ENCODE data around the gene FSIP2. TPM values are rescaled to one million over a fixed set of nuclear protein-coding genes. Genes with fewer than 3 reads are reported as not detected.

Gene FSIP2
- total and polyA plus RNA-seq, 2 donors (not counting 3 experiments of a cell fraction or from before 2014, with no cell fraction given) = 0.04 to 0.24 TPM

DNA sequence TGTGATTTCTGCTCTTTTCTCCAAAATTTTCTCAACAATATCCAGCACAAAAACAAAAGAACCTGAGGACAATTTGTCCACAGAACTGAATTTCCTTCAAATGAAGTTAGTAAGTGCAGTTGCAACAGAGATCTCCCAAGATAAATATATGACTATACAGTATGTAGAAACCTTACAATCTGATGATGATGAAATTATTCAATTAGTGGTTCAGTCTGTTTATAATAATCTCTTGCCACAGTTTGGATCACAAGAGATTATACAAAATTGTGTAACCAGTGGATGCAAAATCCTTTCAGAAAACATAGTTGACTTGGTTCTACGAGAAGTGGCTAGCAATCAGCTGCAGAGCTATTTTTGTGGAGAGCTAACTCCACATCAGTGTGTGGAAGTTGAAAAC, 68.7 kb downstream of the FSIP2 start:
- FAIRE-seq (no peak), DNase-seq (ENCODE audit: low read depth, low spot score) (no peak)
- TF ChIP-seq MAX (IDR thresholded peaks at IDR 0.05; ENCODE audit: insufficient read depth, insufficient read length) (no peak), EZH2 (IDR thresholded peaks at IDR 0.05; ENCODE audit: borderline replicate concordance, low read depth, low read length, severe bottlenecking) (no peak), POLR2AphosphoS5 (IDR thresholded peaks at IDR 0.05; ENCODE audit: insufficient read depth, low read depth, low read length) (no peak), GATA2 (IDR thresholded peaks at IDR 0.05; ENCODE audit: insufficient read depth, insufficient read length, low read depth, low read length) (no peak), MYC (IDR thresholded peaks at IDR 0.05; ENCODE audit: low read depth, low read length) (no peak), FOS (IDR thresholded peaks at IDR 0.05; ENCODE audit: borderline replicate concordance, insufficient read depth, low read length) (no peak), POLR2A (IDR thresholded peaks at IDR 0.05; ENCODE audit: low read depth, low read length) (no peak), JUN (IDR thresholded peaks at IDR 0.05; ENCODE audit: borderline replicate concordance, insufficient read depth, insufficient read length, low read depth) (no peak)
- TF ChIP-seq, protein P1, sequence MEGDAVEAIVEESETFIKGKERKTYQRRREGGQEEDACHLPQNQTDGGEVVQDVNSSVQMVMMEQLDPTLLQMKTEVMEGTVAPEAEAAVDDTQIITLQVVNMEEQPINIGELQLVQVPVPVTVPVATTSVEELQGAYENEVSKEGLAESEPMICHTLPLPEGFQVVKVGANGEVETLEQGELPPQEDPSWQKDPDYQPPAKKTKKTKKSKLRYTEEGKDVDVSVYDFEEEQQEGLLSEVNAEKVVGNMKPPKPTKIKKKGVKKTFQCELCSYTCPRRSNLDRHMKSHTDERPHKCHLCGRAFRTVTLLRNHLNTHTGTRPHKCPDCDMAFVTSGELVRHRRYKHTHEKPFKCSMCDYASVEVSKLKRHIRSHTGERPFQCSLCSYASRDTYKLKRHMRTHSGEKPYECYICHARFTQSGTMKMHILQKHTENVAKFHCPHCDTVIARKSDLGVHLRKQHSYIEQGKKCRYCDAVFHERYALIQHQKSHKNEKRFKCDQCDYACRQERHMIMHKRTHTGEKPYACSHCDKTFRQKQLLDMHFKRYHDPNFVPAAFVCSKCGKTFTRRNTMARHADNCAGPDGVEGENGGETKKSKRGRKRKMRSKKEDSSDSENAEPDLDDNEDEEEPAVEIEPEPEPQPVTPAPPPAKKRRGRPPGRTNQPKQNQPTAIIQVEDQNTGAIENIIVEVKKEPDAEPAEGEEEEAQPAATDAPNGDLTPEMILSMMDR (IDR thresholded peaks at IDR 0.05; ENCODE audit: extremely low read depth in 1 of 2, insufficient read depth in 1 of 2, low read depth in 1 of 2, low read length in 2 of 2) = no peak
- H3K27me3 ChIP-seq (ENCODE audit: control insufficient read depth in 2 of 2, insufficient read depth in 2 of 2, low read length in 2 of 2) = no peaks in the 10 kb centered on the region
- no peak overlapping the region for H3K27ac ChIP-seq (ENCODE audit: insufficient read depth, low read depth, low read length)
- H3K4me2 ChIP-seq (ENCODE audit: insufficient read depth, low read length) = no peak overlapping the region
- dilution Hi-C loops (cut with MboI; ENCODE audit: extremely low pct_ligation_motif_present, low sequenced_read_pairs) = no loop called here
- H2AFZ ChIP-seq (ENCODE audit: low read depth, low read length) = no peak overlapping the region
- intact Hi-C loops (cut with micrococcal nuclease) = no loop called here
- CTCF ChIA-PET = no interaction called here
- H3K4me3 ChIP-seq (replicated peaks in 1 of 3; ENCODE audit: insufficient read depth in 1 of 3, low read depth in 1 of 3, low read length in 3 of 3) = no peak overlapping the region
- H3K9ac ChIP-seq (replicated peaks; ENCODE audit: extremely low read depth, insufficient read depth, low read length) = no peak overlapping the region
- POLR2A ChIA-PET = no interaction called here
- no peaks in the 10 kb centered on the region for H3K36me3 ChIP-seq (ENCODE audit: control insufficient read depth in 2 of 2, extremely low read depth in 1 of 2, insufficient read depth in 2 of 2, low read length in 2 of 2)
- no TSS peak for BruUV-seq (replicated peaks)
- H3K9me1 ChIP-seq (replicated peaks; ENCODE audit: control insufficient read depth, extremely low read depth, insufficient read depth, low read length) = no peaks in the 10 kb centered on the region
- no peaks in the 10 kb centered on the region for H3K79me2 ChIP-seq (ENCODE audit: control insufficient read depth, insufficient read depth, low read length)
- H3K4me1 ChIP-seq (ENCODE audit: control insufficient read depth, extremely low read depth, insufficient read depth, low read length) = no peaks in the 10 kb centered on the region
- H4K20me1 ChIP-seq (replicated peaks; ENCODE audit: control insufficient read depth, extremely low read depth, insufficient read depth, low read length) = no peaks in the 10 kb centered on the region
- no peaks in the 10 kb centered on the region for H3K9me3 ChIP-seq (replicated peaks; ENCODE audit: control insufficient read depth, insufficient read depth, low read length)

Data from endothelial cell of umbilical vein (primary cell).